PC-9 (cell line): ENCODE results near the gene FLNC.

Source experiments
- EZH2 ChIP-seq: fragments of 200-600 bp; sonication (generic); IDR thresholded peaks from 2 replicates; pipeline ENCODE4 v1.8.0; 2017; ENCODE audit warnings: antibody characterized with exemption, low read depth
- TF ChIP-seq, protein P1 (sequence below): fragments of 200-600 bp; sonication (generic); conservative IDR thresholded peaks from 2 replicates; pipeline ENCODE4 v1.6.1; 2017; ENCODE audit warnings: mixed run types, antibody characterized with exemption, mild to moderate bottlenecking, moderate library complexity

DNA sequence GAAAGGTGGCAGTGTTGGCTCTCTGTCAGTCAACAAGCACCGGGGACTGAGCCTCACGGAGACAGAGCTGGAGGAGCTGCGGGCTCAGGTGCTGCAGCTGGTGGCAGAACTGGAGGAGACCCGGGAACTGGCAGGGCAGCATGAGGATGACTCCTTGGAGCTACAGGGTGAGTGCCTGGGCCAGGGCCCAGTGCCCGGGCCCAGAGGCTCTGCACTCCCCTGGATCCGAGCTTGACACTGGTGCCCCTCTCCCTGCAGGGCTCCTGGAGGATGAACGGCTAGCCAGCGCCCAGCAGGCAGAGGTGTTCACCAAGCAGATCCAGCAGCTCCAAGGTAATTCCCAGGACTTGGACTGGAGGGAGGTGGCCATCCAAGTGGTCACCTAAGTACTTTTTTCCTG lies 35.8 kb upstream of the FLNC start:
- TF ChIP-seq, protein P1, sequence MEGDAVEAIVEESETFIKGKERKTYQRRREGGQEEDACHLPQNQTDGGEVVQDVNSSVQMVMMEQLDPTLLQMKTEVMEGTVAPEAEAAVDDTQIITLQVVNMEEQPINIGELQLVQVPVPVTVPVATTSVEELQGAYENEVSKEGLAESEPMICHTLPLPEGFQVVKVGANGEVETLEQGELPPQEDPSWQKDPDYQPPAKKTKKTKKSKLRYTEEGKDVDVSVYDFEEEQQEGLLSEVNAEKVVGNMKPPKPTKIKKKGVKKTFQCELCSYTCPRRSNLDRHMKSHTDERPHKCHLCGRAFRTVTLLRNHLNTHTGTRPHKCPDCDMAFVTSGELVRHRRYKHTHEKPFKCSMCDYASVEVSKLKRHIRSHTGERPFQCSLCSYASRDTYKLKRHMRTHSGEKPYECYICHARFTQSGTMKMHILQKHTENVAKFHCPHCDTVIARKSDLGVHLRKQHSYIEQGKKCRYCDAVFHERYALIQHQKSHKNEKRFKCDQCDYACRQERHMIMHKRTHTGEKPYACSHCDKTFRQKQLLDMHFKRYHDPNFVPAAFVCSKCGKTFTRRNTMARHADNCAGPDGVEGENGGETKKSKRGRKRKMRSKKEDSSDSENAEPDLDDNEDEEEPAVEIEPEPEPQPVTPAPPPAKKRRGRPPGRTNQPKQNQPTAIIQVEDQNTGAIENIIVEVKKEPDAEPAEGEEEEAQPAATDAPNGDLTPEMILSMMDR = no peak
- TF ChIP-seq EZH2 = no peak
